HG03175 (cell line): ENCODE measurements around the gene SPATA31E1.
"Not testable (repeated sequence)": the region's sequence is repeated elsewhere in the genome, so short reads cannot be mapped to it uniquely, and the experiment has no call there.

ENCODE experiments used
- ATAC-seq: cut with Tn5 transposase; IDR thresholded peaks from one replicate; pipeline ENCODE4 v1.9.1; 2021; ENCODE audit warnings: mild to moderate bottlenecking, moderate library complexity; ENCODE audit not compliant: unreplicated experiment

SPATA31E1 gene

GRCh38 chr9:87882627-87883026 lies at the start of gene SPATA31E1:
TSS of gene SPATA31E1 (plus strand) at chr9:87882877. CDS start at chr9:87882892, 15 bp downstream.
- no peak for ATAC-seq

GRCh38 chr9:87834357-87834756 lies 48.3 kb upstream of the SPATA31E1 start:
- no peak for ATAC-seq

DNA sequence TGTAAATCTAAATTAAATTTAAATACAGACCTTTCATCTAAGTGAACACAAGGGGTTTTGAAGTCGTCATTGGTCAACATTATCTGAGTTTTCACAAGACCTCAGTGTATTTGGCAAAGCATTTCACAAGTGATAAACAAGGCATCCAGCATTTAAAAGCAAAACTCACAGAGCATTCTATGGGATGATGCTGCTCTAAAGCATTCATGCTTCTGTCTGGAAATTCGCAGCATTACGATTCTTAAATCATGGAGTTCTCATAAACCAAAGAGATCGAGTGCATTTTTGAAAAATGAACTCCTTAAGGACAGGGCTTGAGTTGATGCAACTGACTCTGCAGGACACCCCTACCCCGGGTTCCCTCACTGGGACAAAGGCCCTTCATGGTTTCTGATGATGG lies 46.1 kb upstream of the SPATA31E1 start:
- ATAC-seq = no peak

GRCh38 chr9:87836951-87837705 lies 45.5 kb upstream of the SPATA31E1 start:
- ATAC-seq = no peak

DNA sequence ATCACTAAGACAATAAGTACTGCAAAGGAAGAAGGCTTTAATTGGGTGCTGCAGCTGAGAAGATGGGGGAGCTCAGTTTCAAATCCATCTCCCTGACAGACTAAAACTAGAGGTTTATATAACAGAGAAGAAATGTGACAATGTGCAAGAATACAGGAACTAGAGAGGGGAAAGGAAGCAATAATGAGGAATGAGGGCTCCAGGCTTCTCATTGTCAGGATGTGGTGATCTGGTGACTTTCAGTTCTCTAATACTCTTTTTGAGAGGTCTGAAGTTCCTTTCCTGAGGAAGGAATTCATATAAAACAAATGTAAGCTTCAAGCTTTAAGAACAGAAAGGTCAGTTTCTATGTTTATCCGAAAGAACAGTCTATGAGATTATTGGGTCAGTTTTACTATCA lies 42.5 kb upstream of the SPATA31E1 start:
- no peak for ATAC-seq

DNA sequence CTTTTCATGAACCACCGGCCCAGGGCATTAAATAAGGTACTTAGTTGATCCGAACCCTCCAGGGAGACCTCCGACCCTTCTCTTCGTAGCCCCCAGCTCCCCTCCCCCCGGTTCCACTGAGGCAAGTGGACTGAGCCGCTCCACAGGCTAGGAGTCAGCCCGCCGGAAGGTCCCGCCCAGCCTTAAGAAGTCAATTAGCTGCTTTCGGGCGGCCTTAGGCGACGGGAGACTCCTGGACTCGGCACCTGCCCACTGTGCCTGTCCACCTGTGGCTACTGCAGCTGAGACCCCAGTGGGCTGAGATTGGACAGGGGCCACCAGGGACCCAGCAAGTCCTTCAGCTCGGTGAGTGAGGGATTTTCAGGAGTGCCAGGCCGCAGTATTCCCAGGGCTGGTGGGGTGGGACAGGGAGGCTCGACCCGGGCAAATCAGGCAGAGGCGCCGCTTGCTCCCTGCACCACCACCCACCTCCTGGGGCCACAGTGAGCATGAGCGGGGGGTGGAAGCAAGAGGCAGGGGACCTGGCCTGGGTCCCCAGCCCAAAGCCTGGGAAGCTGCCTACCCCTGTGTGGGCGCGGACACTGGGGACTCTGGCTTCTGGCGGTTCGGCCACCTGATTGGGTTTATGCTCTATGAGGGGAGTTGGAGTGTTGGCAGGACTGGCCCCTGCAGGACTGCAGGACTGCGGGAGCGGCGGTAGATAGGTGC lies 39.6 kb upstream of the SPATA31E1 start:
- ATAC-seq = no peak

DNA sequence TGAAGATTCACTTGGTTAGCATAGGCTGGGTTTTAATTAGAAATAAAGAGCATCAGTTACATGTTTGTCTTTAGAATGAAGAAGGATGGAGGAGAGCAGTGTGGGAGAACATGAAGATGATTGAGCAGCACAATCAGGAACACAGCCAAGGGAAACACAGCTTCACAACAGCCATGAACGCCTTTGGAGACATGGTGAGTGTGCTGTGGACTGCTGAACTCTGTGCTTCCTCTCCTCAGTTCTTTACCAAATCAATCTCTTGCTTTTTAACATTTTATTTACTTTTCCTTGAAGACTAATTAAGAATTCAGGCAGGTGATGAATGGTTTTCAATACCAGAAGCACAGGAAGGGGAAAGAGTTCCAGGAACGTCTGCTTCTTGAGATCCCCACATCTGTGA lies 38.2 kb upstream of the SPATA31E1 start:
- no peak for ATAC-seq

- not testable (repeated sequence) for ATAC-seq
Measured at GRCh38 chr9:87847817-87848216, 34.9 kb upstream of the SPATA31E1 start.

- no peak for ATAC-seq
Measured at GRCh38 chr9:87849144-87849758, 33.4 kb upstream of the SPATA31E1 start.

DNA sequence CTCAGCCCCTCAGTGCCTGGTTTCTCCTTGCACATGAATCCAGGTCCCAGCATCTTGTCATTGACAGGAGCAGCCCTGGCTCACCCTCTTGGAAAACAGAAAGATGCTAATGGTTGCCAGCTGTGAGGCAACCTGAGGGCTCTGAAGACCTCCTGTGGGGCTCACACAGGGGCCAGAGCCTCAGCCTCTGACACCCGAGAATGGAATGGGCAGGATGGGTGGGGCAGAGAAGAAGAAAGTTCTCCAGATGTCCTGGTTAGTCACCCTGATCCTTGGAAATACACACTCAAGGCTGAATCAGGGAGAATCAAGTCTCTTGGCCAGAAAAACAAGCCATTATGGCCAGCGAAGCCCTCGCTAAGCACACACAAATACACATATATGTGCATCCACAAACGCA lies 32.3 kb upstream of the SPATA31E1 start:
- no peak for ATAC-seq

- not testable (repeated sequence) for ATAC-seq
Measured at GRCh38 chr9:87851186-87851585, 31.5 kb upstream of the SPATA31E1 start.

DNA sequence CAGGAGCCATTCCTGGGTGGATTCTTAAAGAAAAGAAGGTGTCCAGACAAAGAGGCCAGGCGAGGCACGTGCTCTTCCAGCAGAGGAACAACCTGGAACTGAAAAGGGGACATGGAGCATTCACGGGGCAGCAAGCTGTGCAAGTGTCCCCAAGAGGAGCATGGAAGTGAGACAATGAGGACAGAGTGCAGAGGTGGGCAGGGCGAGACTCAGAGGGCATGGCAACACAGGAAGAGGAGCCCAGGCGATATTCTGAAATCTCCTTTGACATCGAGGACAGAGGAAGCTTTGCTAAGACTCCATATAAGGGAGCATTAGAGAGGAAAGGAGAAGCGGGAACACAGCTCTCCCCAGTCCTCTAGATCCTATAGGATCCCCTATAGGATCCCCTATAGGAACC lies 29.4 kb upstream of the SPATA31E1 start:
- ATAC-seq = no peak

- ATAC-seq = no peak
Measured at GRCh38 chr9:87853876-87854579, 28.6 kb upstream of the SPATA31E1 start.

- no peak for ATAC-seq
Measured at GRCh38 chr9:87854580-87854955, 28.1 kb upstream of the SPATA31E1 start.

DNA sequence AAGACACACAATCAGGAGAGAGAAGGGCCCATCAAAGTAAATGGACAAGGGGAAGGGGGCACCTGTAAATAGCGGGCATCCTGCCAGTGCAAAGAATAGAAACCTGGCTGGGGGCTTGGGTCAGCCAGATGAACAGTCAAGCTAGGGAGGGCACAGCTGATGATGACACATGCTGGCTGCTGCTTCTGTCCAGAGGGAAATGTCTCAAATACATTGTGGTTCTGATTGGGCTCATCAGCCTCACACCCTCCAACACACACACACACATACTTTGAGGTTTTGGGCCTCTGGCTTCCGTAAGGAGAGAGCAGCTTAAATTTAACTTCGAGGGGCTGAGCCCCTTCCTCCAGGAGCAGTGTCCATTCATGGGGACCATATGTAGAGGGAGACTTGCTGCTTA lies 27.6 kb upstream of the SPATA31E1 start:
- no peak for ATAC-seq

GRCh38 chr9:87857141-87857947 lies 25.3 kb upstream of the SPATA31E1 start:
- no peak for ATAC-seq

GRCh38 chr9:87857948-87858335 lies 24.7 kb upstream of the SPATA31E1 start:
- ATAC-seq = no peak

- no peak for ATAC-seq
Measured at GRCh38 chr9:87859137-87859536, 23.5 kb upstream of the SPATA31E1 start.

GRCh38 chr9:87859786-87860185 lies 22.9 kb upstream of the SPATA31E1 start:
- ATAC-seq = no peak

DNA sequence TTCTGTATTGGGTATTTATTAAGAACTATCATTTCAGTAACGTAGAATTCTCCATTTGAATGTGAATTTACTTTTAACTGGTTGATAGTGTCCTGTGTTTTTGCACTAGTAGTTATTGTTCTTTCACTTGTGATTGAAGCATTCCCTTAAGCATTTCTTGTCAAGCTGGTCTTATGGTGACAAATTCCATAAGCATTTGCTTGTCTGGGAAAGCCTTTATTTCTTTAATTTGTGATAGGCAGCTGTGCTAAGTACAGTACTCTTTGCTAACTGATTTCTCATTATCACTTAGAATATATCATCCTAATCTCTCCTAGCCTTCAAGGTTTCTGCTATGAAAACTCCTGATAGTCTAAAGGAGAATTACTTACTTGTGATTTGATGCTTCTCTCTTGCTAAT lies 21.3 kb upstream of the SPATA31E1 start:
- no peak for ATAC-seq
